HG02870 (cell line): ENCODE data around the gene CCDC178.
"Not testable (repeated sequence)": the region's sequence is repeated elsewhere in the genome, so short reads cannot be mapped to it uniquely, and the experiment has no call there.

Source experiments
- ATAC-seq: cut with Tn5 transposase; IDR thresholded peaks from one replicate; pipeline ENCODE4 v1.9.1; 2021; ENCODE audit warnings: mild to moderate bottlenecking, moderate library complexity; ENCODE audit not compliant: unreplicated experiment

CCDC178 gene

GRCh38 chr18:33231474-33232317, 208.8 kb downstream of the CCDC178 start:
- ATAC-seq = peak; percentile 90

- no peak for ATAC-seq
Observed at GRCh38 chr18:33212363-33212762, 228.2 kb downstream of the CCDC178 start.

- no peak for ATAC-seq
Observed at GRCh38 chr18:33210575-33211189, 229.8 kb downstream of the CCDC178 start.

- no peak for ATAC-seq
Observed at GRCh38 chr18:33205777-33206176, 234.7 kb downstream of the CCDC178 start.

- ATAC-seq = no peak
Observed at GRCh38 chr18:33201509-33201926, 239.0 kb downstream of the CCDC178 start.

GRCh38 chr18:33195795-33196194, 244.7 kb downstream of the CCDC178 start:
- no peak for ATAC-seq

GRCh38 chr18:33194793-33195192, 245.7 kb downstream of the CCDC178 start:
- ATAC-seq = no peak

- ATAC-seq = no peak
Observed at GRCh38 chr18:33184958-33185357, 255.6 kb downstream of the CCDC178 start.

- no peak for ATAC-seq
Observed at GRCh38 chr18:33184175-33184574, 256.3 kb downstream of the CCDC178 start.

GRCh38 chr18:33183136-33183535, 257.4 kb downstream of the CCDC178 start:
- ATAC-seq = no peak

GRCh38 chr18:33181016-33181415, 259.5 kb downstream of the CCDC178 start:
- no peak for ATAC-seq

GRCh38 chr18:33169218-33169617, 271.3 kb downstream of the CCDC178 start:
- ATAC-seq = no peak

- ATAC-seq = not testable (repeated sequence)
Observed at GRCh38 chr18:33164121-33164520, 276.4 kb downstream of the CCDC178 start.

GRCh38 chr18:33161131-33161530, 279.4 kb downstream of the CCDC178 start:
- ATAC-seq = no peak

- no peak for ATAC-seq
Observed at GRCh38 chr18:33159151-33159550, 281.4 kb downstream of the CCDC178 start.

- ATAC-seq = no peak
Observed at GRCh38 chr18:33157893-33158292, 282.6 kb downstream of the CCDC178 start.

GRCh38 chr18:33156906-33157470, 283.5 kb downstream of the CCDC178 start:
- ATAC-seq = no peak

- no peak for ATAC-seq
Observed at GRCh38 chr18:33154049-33154448, 286.5 kb downstream of the CCDC178 start.

- no peak for ATAC-seq
Observed at GRCh38 chr18:33152376-33152775, 288.1 kb downstream of the CCDC178 start.

- ATAC-seq = not testable (repeated sequence)
Observed at GRCh38 chr18:33147811-33148210, 292.7 kb downstream of the CCDC178 start.

GRCh38 chr18:33146014-33146413, 294.5 kb downstream of the CCDC178 start:
- ATAC-seq = no peak
